ENCODE measurements around the gene SBNO1. TPM values are rescaled to one million over a fixed set of nuclear protein-coding genes. Genes with fewer than 3 reads are reported as not detected.
"Not testable (repeated sequence)": the region's sequence is repeated elsewhere in the genome, so short reads cannot be mapped to it uniquely, and the experiment has no call there.

Gene SBNO1
- polyA plus RNA-seq, 3 donors = 29.8 to 34.2 (median 30.1) TPM

DNA sequence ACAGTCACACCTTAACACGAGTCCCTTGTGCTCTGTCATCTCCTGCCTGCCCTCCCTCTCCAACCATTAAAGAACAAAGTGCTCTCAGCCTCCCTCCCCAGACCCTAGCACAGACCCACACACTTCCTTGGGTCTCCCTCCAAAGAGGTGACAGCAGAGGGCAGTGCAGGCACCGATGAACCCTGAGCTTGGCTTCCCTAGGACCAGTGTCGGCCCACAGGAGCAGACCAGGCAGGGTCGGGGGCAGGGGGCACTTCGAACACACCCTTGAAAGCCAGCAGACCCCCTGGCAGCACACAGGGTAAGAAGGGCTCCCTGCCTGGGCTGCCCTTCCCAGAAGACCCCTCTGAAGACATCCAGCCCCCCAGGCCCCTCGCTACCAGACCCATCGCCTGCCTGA is 100.0 kb downstream of the SBNO1 start:
- DNase-seq (ENCODE audit: extremely low read depth in 1 of 11, low read depth in 9 of 11, low spot score in 4 of 11) = no peak

DNA sequence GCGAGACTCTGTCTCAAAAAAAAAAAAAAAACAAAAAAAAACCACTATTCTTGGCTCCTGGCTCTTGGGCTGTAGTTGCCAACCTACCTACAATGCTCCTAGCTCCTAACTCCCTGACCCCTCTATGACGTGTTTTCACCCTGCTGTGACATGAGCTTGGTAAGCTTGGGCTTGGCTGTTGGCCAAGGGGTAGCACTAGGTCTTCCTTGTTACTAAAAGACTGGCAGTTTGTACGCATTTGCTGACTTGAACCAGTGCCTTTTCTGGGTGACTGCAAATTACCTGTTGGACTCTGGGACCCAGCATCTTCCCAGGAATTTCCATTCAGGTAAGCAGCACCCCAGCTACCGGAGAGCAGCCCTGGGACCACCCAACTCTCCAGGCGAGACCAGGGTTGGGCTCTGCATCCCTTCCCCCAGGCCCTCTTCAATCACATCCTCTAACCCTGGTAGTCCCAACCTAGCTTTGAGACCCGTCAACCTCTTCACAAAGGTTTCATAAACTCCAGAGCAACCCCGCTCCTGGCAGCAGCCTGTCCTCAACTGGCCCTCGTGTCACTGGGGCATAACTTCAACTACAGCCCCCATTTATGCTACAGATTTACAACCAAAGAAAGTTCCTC is 101.3 kb downstream of the SBNO1 start:
- no peak for DNase-seq (ENCODE audit: extremely low read depth in 1 of 11, low read depth in 9 of 11, low spot score in 4 of 11)

DNA sequence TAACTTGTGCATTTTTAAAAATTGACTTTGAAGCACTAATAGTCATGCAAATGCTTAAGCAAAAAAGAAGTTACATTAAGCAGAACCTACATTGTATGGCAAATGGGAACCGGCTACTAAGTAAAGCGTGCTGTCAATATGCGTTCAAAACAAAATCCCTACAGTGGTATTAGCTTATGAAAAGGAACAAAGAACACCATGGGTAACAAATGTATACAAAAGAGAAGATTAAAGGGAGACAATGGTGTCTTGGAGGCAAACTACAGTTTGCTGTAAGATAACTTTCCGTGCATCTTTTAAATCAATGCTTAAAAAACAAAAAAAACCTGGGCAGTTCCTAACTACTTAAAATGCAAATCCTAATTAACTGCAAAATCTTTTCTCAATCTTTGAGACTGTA is 103.5 kb downstream of the SBNO1 start:
- no peak for DNase-seq (ENCODE audit: extremely low read depth in 1 of 11, low read depth in 9 of 11, low spot score in 4 of 11)

DNA sequence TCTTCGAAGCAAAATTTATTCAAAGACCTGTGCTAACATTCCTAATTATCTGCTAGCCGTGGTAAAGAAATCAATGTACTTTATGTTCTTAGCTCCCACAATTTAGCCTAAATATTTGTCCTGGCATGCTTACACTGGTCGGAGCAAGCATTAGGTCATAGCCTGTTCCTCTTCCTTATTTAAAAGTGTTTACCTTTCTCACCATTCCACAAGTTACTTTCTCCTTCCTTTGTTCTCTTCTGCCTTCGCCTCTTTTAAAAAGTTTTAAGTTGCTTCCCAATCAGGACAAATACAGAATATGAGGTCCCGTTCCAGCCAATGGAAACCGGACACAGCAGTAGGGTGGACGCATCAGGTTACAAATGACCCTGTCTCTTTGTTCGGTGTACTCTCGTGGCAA is 104.6 kb downstream of the SBNO1 start:
- DNase-seq (ENCODE audit: extremely low read depth in 1 of 11, low read depth in 9 of 11, low spot score in 4 of 11) = no peak

DNA sequence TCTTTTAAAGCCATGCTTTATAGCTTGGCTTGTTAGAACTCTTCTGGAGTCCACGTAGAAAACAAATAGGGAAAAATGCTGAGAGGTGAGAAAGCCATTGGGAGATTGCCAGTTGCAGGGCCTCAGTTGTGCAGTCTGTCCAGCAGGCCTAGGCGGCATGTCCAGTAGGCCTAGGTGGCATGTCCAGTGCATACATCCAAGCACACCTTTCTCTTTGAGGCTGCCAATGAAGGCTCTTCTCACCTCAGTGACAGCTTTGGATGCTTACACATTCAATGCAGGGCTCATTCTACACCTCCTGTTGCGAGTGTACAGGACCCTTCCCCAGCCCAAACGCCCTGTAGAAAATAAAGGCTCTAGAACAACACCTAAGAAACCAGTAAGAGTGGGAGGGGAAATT is 106.1 kb downstream of the SBNO1 start:
- DNase-seq (ENCODE audit: extremely low read depth in 1 of 11, low read depth in 9 of 11, low spot score in 4 of 11) = no peak

DNA sequence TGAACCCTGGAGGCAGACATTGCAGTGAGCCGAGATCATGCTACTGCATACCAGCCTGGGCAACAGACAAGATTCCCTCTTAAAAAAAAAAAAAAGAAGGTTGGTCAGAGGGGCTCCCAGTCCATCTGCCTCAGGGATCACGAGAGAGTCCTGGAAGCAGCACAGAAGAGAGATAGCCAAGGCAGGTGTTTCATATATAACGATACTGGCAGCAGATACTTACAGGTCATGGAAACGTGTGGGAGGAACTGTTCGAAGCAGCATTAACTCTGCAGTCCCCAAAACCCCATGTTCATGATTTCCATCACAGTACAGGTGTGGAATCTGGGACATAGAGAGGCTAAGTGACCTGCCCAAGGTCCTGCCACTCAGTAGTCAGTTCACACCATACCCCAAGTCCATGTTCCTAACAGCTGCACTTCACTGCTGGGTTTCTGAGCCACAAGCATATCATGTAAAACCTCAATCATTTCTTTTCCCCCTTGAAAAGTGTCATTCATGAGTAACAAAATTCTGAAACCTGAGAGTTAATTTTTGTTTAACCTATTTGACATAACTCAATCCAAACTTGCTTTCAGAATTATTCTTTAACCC is 109.7 kb downstream of the SBNO1 start:
- no peak for DNase-seq (ENCODE audit: extremely low read depth in 1 of 11, low read depth in 9 of 11, low spot score in 4 of 11)

DNA sequence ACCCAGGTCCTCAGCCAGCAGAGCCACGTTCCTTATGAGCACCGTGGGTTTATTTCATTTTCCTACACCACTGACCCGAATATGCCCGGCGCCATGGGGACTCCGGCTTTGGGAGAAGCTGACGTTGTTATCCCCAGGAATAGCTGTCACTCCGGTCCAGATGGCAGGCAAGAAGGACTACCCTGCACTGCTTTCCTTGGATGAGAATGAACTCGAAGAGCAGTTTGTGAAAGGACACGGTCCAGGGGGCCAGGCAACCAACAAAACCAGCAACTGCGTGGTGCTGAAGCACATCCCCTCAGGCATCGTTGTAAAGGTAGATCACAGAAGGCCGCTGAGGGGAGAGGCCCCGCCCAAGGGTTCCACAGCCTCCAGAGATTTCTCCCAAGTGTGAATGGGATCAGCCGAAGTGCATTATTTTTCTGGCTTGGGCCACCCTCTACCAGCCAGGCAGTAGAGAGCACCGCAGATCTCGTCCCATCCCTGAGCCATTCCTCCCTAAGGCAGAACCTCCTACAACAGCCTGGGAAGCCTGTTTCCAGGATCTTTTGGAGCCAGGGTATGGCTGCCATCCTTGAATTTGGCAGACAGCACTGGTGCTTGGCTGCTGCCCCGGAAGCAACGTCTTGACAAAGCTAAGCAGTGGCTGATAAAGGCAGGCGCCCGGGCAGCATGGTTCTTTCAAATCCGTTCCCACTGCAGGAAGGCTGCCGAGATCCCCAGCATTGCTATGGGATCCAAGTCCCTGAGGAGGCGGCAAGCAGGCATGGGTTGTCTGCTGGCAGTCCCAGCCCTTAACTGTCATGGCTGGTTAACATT is 110.8 kb downstream of the SBNO1 start:
- DNase-seq (ENCODE audit: extremely low read depth in 1 of 11, low read depth in 9 of 11, low spot score in 4 of 11) = no peak

DNA sequence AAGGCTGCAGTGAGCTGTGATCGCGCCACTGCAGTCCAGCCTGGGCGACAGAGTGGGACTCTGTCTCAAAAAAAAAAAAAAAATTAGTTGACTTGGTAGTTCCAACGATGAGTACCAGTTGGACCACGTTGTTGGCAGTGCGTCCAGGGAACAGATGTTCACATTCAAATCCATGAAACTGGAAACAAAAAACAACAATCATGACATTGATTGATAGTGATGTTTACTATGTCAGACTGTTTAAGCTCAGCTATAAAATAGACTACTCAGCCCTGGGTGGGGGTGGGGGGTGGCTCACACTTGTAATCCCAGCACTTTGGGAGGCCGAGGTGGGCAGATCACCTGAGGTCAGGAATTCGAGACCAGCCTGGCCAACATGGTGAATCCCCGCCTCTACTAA is 112.3 kb downstream of the SBNO1 start:
- DNase-seq (ENCODE audit: extremely low read depth in 1 of 11, low read depth in 9 of 11, low spot score in 4 of 11) = not testable (repeated sequence)

DNA sequence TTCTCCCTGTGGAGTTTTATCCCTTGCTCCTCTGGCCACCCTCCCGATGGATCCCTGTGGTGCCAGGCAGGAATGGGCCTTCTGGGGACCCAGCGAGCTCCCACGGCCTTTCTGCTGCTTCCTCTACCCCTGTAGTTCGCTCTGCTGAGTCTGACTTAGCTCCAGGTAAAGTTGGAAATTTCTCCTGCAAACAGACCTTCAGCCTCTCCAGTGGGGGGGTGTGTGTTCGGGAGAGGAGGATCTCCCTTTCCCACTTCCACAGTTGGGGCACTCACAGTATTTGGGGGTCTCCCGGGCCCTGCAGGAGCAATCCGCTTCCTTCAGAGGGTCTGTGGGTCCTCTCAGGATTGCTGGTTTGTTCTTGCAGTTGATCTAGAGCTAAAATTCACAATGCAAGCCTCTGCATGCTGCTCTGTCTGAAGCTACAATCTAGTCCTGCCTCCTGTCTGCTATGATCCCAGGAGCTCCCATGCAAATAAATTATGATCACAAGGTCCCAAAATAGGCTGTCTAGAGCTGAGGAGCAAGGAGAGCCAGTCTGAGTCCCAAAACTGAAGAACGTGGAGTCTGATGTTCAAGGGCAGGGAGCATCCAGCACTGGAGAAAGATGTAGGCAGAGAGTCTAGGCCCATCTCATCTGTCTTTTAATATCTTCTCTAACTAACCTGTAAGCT is 113.1 kb downstream of the SBNO1 start:
- no peak for DNase-seq (ENCODE audit: extremely low read depth in 1 of 11, low read depth in 9 of 11, low spot score in 4 of 11)

DNA sequence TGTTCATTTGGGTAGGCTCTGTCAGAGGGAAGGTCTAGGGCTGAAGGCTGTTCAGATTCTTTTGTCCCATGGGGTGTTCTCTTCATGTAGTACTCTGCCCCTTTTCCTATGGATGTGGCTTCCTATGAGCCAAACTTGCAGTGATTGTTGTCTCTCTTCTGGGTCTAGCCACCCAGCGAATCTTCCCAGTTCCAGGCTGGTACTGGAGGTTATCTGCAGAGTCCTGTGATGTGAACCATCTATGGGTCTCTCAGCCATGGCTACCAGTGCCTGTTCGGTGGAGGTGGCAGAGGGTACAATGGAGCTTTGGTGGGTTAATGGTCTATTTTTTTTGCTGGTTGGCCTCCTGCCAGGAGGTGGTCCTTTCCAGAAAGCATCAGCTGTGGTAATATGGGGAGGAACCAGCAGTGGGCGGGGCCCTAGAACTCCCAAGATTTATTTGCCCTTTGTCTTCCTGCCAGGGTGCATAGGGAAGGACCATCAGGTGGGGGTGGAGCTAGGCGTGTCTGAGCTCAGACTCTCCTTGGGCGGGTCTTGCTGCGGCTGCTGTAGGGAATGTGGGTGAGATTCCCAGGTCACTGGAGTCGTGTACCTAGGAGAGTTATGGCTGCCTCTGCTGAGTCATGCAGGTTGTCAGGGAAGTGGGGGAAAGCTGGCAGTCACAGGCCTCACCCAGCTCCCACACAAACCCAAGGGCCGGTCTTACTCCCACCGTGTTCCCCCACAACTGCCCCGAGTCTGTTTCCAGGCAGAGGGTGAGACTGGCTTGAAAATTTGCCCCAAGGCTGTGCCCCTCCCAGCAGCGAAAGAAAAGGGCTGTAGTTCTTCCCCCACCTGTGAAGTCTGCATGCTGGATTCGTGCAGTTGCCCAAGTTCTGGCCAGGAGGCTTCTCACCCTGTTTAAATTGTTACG is 113.9 kb downstream of the SBNO1 start:
- DNase-seq (ENCODE audit: extremely low read depth in 1 of 11, low read depth in 9 of 11, low spot score in 4 of 11) = no peak

DNA sequence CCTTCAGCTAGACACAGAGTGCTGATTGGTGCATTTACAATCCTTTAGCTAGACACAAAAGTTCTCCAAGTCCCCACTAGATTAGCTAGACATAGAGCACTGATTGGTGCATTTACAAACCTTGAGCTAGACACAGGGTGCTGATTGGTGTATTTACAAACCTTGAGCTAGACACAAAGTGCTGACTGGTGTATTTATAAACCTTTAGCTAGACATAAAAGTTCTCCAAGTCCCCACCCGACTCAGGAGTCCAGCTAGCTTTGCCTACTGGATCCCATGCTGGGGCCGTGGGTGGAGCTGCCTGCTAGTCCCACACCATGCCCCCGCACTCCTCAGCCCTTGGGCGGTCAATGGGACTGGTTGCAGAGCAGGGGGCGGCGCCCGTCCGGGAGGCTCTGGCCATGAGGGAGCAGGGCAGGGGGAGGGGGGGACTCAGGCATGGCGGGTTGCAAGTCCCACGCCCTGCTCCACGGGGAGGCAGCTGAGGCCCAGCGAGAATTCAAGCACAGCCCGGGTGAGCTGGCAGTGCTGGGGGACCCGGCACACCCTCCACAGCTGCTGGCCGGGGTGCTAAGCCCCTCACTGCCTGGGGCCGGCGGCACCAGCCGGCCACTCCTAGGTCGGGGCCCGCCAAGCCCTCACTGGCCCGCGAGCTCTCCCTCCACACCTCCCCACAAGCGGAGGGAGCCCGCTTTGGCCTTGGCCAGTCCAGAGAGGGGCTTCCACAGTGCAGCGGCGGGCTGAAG is 115.5 kb downstream of the SBNO1 start:
- not testable (repeated sequence) for DNase-seq (ENCODE audit: extremely low read depth in 1 of 11, low read depth in 9 of 11, low spot score in 4 of 11)

DNA sequence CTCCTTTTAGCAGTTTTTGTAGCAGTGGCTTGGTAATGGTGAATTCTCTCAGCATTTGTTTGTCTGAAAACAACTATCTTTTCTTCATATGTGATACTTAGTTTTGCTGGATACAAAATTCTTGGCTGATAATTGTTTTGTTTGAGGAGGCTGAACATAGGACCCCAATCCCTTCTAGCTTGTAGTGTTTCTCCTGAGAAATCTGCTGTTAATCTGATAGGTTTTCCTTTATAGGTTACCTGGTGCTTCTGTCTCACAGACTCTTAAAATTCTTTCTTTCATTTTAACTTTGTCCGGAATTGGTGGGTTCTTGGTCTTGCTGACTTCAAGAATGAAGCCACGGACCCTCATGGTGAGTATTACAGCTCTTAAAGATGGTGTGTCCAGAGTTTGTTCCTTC is 116.5 kb downstream of the SBNO1 start:
- not testable (repeated sequence) for DNase-seq (ENCODE audit: extremely low read depth in 1 of 11, low read depth in 9 of 11, low spot score in 4 of 11)

DNA sequence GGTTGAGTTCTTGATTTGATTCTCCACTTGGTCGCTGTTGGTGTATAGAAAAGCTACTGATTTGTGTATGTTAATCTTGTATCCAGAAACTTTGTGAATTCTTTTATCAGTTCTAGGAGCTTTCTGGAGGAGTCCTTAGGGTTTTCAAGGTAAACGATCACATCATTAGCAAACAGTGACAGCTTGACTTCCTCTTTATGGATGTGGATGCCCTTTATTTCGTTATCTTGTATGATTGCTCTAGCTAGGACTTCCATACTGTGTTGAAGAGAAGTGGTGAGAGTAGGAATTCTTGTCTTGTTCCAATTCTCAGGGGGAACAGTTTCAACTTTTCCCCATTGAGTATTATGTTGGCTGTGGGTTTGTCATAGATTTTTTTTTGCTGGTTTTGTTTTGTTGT is 119.0 kb downstream of the SBNO1 start:
- DNase-seq (ENCODE audit: extremely low read depth in 1 of 11, low read depth in 9 of 11, low spot score in 4 of 11) = no peak

DNA sequence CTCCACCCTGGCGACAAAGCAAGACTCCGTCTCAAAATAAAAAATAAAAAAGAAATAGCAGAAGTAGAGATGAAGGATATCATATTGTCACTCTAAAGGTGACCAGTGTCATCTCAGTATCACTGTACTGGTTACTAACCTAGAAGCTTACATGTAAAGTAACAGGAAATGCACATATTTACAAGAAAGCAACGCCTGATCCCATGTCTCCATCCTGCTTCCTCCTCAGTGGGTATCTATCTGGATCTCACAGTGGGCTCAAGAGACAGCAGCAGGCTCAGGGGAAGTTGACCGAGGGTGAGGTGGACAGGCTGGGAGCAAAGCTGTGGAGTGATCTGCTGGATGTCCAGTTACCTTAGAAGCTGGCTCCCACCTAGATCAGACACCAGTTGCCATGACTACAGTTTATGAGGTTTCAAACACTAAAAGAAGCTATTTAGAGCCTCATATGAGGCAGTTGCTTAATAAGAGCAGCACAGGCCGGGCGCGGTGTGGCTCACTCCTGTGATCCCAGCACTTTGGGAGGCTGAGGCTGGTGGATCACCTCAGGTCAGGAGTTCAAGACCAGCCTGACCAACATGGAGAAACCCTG is 120.9 kb downstream of the SBNO1 start:
- DNase-seq (ENCODE audit: extremely low read depth in 1 of 11, low read depth in 9 of 11, low spot score in 4 of 11) = no peak

DNA sequence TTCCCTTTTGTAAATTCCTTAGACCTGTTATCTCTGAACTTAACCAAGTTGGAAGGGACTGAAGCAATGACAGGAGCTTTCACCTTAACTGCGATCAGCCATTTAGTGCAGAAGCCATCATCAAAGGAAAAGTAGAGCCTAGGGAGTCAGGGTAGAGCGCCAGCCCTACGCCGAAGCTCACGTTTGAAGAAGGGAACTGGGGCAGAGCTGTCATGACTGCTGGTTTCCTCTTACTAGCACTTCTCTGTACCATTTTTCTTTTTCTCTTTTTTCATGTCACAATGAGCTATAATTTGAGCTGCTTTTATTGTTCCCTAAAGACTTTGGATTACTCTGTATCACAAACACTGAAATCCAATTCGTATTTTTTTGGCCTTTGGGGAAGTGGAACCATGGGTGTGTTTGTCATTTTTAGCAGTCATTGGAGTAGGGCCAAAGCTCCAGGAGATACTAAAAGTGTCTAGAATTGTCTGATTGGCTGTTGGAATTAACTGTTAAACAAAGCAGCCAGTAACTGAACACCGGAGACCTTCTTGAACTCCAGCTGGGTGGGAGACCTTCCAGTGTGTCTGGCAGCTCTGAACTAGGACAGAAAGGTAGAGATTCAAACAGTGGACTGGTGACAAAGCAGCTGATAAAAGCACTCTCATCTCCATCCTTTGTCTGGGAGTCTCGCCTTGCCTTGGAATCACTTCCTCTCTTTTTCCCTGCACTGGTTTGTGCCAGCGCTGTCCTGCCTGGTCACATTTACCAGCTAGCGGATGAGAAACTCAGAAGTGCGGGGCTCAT is 122.3 kb downstream of the SBNO1 start:
- peak in 3 of 11 donors; percentile 40 to 69 (median 47) for DNase-seq (ENCODE audit: extremely low read depth in 1 of 11, low read depth in 9 of 11, low spot score in 4 of 11)

Data from renal cortex interstitium (tissue), 11 donors.